Upper lobe of right lung (tissue), 1 donor: ENCODE measurements around the gene ELAVL3. TPM values are rescaled to one million over a fixed set of nuclear protein-coding genes. Genes with fewer than 3 reads are reported as not detected.
"Not testable (repeated sequence)": the region's sequence is repeated elsewhere in the genome, so short reads cannot be mapped to it uniquely, and the experiment has no call there.

Experiments
- ATAC-seq: fragments of 200-7000 bp; cut with Tn5 transposase; one replicate; pipeline ENCODE4 v1.9.1; 2020; ENCODE audit warnings: mild to moderate bottlenecking, moderate library complexity
- DNase-seq: peaks from one replicate; pipeline ENCODE4 v3.0.0-alpha.2; 2020
- H3K27ac ChIP-seq: fragments of 200-600 bp; one replicate; pipeline ENCODE4 v1.8.0; 2022
- H3K27me3 ChIP-seq: fragments of 200-600 bp; one replicate; pipeline ENCODE4 v1.8.0; 2022; ENCODE audit warnings: mild to moderate bottlenecking
- H3K36me3 ChIP-seq: fragments of 200-600 bp; one replicate; pipeline ENCODE4 v1.8.0; 2022
- H3K4me1 ChIP-seq: fragments of 200-600 bp; one replicate; pipeline ENCODE4 v1.8.0; 2022
- H3K4me3 ChIP-seq: fragments of 200-600 bp; one replicate; pipeline ENCODE4 v1.8.0; 2022; ENCODE audit warnings: mild to moderate bottlenecking
- H3K9me3 ChIP-seq: fragments of 200-600 bp; one replicate; pipeline ENCODE4 v1.8.0; 2022
- CTCF ChIP-seq: fragments of 200-600 bp; IDR thresholded peaks from one replicate; pipeline ENCODE4 v1.8.0; 2022; ENCODE audit warnings: antibody characterized with exemption
- intact Hi-C: fragments of 100-400 bp; cut with DNase I; formaldehyde crosslinking; loops from one replicate; pipeline ENCODE4 v1.11.0; 2022
- total RNA-seq: library from RNA; stranded (reverse); fragmentation: NEBNext Ultra II Directional; extraction: Animal tissue kit (Norgen Biotek cat#: 25700); gene quantifications from one replicate; pipeline ENCODE4 v1.2.1, GENCODE V29; 2021
- donor health status: DM: no; HTN: yes; CAD: no; lungs with severe emphysema.

The ELAVL3 gene
- total RNA-seq, 1 donor from 2014 or later: not detected

- peaks cover 87% of the 10 kb centered on the region for H3K36me3 ChIP-seq
- no peaks in the 10 kb centered on the region for H3K27me3 ChIP-seq
- ATAC-seq (no peak), DNase-seq (no peak)
- intact Hi-C loops: loop anchor here (10.0 kb wide), 1 partner anchor 159 kb away; no protein-coding TSS in a partner anchor
- no peaks in the 10 kb centered on the region for H3K9me3 ChIP-seq
- no peak overlapping the region for H3K4me3 ChIP-seq
- H3K4me1 ChIP-seq: no peaks in the 10 kb centered on the region
- H3K27ac ChIP-seq: no peak overlapping the region
- no peak for TF ChIP-seq CTCF
Measured at GRCh38 chr19:11444059-11444458, 36.8 kb downstream of the ELAVL3 start.

GRCh38 chr19:11437955-11438354, 42.9 kb downstream of the ELAVL3 start:
- no peaks in the 10 kb centered on the region for H3K27me3 ChIP-seq
- peaks cover 63% of the 10 kb centered on the region for H3K36me3 ChIP-seq
- H3K9me3 ChIP-seq: no peaks in the 10 kb centered on the region
- H3K4me3 ChIP-seq: no peak overlapping the region
- ATAC-seq (no peak), DNase-seq (no peak)
- TF ChIP-seq CTCF: no peak
- H3K4me1 ChIP-seq: peaks cover 11% of the 10 kb centered on the region
- H3K27ac ChIP-seq: no peak overlapping the region
- intact Hi-C loops: no loop called here

GRCh38 chr19:11435833-11436313, 45.0 kb downstream of the ELAVL3 start:
- Histone ChIP-seq H3K4me1 (peaks cover 11% of the 10 kb centered on the region), H3K36me3 (peaks cover 42% of the 10 kb centered on the region), H3K4me3 (peak overlapping the region; percentile 75), H3K27ac (peak overlapping the region; percentile 80), H3K27me3 (no peaks in the 10 kb centered on the region), H3K9me3 (no peaks in the 10 kb centered on the region)
- ATAC-seq (no peak), DNase-seq (no peak)
- TF ChIP-seq CTCF: no peak
- intact Hi-C loops: no loop called here

- Histone ChIP-seq H3K27ac (peak within 1 kb of the TSS; percentile 80), H3K36me3 (peaks cover 36% of the 10 kb centered on the region), H3K9me3 (no peaks in the 10 kb centered on the region), H3K4me1 (peaks cover 11% of the 10 kb centered on the region), H3K4me3 (peak within 1 kb of the TSS; percentile 75), H3K27me3 (no peaks in the 10 kb centered on the region)
- intact Hi-C loops: no loop called here
- DNase-seq: peak; percentile 98
- peak; percentile 97 for ATAC-seq
- TF ChIP-seq CTCF: peak; percentile 93
Measured at GRCh38 chr19:11435057-11435832, 45.6 kb downstream of the ELAVL3 start, which contains the start of the genes ODAD3 and PRKCSH. Gene ODAD3 (minus strand): TSS chr19:11435121. CDS start chr19:11435016, 105 bp downstream. Gene PRKCSH (plus strand): TSS chr19:11435635. CDS start chr19:11436118, 483 bp downstream.

- ATAC-seq (no peak), DNase-seq (no peak)
- no peaks in the 10 kb centered on the region for H3K27me3 ChIP-seq
- H3K36me3 ChIP-seq: peaks cover 30% of the 10 kb centered on the region
- no peak for TF ChIP-seq CTCF
- H3K4me1 ChIP-seq: peaks cover 11% of the 10 kb centered on the region
- H3K4me3 ChIP-seq: peak overlapping the region; percentile 75
- H3K9me3 ChIP-seq: no peaks in the 10 kb centered on the region
- intact Hi-C loops: no loop called here
- peak overlapping the region; percentile 80 for H3K27ac ChIP-seq
Measured at GRCh38 chr19:11434703-11435056, 46.2 kb downstream of the ELAVL3 start.

- ATAC-seq, H3K9me3 ChIP-seq, H3K27ac ChIP-seq, DNase-seq, H3K4me3 ChIP-seq, intact Hi-C loops, H3K27me3 ChIP-seq: not testable (repeated sequence)
- H3K4me1 ChIP-seq: peaks cover 11% of the 10 kb centered on the region
- H3K36me3 ChIP-seq: peaks cover 18% of the 10 kb centered on the region
Measured at GRCh38 chr19:11433526-11433925, 47.3 kb downstream of the ELAVL3 start.
